GM04504 (cell line): ENCODE measurements around the gene OR8G1.
"Not testable (repeated sequence)": the region's sequence is repeated elsewhere in the genome, so short reads cannot be mapped to it uniquely, and the experiment has no call there.

Experiments used
- DNase-seq: peaks from one replicate; pipeline ENCODE4 v3.0.0-alpha.2; 2012; ENCODE audit warnings: low read depth

Gene OR8G1

GRCh38 chr11:124238512-124238911 is 2.4 kb upstream of the OR8G1 start:
- no peak for DNase-seq

- DNase-seq: not testable (repeated sequence)
Observed at GRCh38 chr11:124249869-124250268, 9.0 kb downstream of the OR8G1 start.

- DNase-seq: no peak
Observed at GRCh38 chr11:124256076-124256475, 15.2 kb downstream of the OR8G1 start, which contains the start of gene OR8G5. Gene OR8G5, plus strand, starts transcription at chr11:124256376. Its CDS starts 8,556 bp downstream, at chr11:124264932.

- not testable (repeated sequence) for DNase-seq
Observed at GRCh38 chr11:124265041-124265440, 24.1 kb downstream of the OR8G1 start.

GRCh38 chr11:124270886-124271285 is 30.0 kb downstream of the OR8G1 start:
- DNase-seq: not testable (repeated sequence)

GRCh38 chr11:124274000-124274399 is 33.1 kb downstream of the OR8G1 start:
- DNase-seq: no peak

GRCh38 chr11:124276081-124276480 is 35.2 kb downstream of the OR8G1 start:
- no peak for DNase-seq

- no peak for DNase-seq
Observed at GRCh38 chr11:124277207-124277606, 36.3 kb downstream of the OR8G1 start.

- no peak for DNase-seq
Observed at GRCh38 chr11:124277804-124278203, 36.9 kb downstream of the OR8G1 start.

- DNase-seq: no peak
Observed at GRCh38 chr11:124278261-124278660, 37.4 kb downstream of the OR8G1 start.

- no peak for DNase-seq
Observed at GRCh38 chr11:124285610-124286344, 44.9 kb downstream of the OR8G1 start.

GRCh38 chr11:124294687-124295086 is 53.8 kb downstream of the OR8G1 start:
- no peak for DNase-seq

- no peak for DNase-seq
Observed at GRCh38 chr11:124296016-124296415, 55.1 kb downstream of the OR8G1 start.

- no peak for DNase-seq
Observed at GRCh38 chr11:124297921-124298320, 57.0 kb downstream of the OR8G1 start.

- no peak for DNase-seq
Observed at GRCh38 chr11:124301548-124301947, 60.7 kb downstream of the OR8G1 start.

- DNase-seq: no peak
Observed at GRCh38 chr11:124302347-124303125, 61.6 kb downstream of the OR8G1 start.
